Amniotic epithelial cell (primary cell): ENCODE measurements around the gene SLC4A8.

ENCODE experiments used
- DNase-seq: peaks from one replicate; pipeline ENCODE4 v3.0.0-alpha.2; 2010; ENCODE audit warnings: low read depth

Gene SLC4A8

DNA sequence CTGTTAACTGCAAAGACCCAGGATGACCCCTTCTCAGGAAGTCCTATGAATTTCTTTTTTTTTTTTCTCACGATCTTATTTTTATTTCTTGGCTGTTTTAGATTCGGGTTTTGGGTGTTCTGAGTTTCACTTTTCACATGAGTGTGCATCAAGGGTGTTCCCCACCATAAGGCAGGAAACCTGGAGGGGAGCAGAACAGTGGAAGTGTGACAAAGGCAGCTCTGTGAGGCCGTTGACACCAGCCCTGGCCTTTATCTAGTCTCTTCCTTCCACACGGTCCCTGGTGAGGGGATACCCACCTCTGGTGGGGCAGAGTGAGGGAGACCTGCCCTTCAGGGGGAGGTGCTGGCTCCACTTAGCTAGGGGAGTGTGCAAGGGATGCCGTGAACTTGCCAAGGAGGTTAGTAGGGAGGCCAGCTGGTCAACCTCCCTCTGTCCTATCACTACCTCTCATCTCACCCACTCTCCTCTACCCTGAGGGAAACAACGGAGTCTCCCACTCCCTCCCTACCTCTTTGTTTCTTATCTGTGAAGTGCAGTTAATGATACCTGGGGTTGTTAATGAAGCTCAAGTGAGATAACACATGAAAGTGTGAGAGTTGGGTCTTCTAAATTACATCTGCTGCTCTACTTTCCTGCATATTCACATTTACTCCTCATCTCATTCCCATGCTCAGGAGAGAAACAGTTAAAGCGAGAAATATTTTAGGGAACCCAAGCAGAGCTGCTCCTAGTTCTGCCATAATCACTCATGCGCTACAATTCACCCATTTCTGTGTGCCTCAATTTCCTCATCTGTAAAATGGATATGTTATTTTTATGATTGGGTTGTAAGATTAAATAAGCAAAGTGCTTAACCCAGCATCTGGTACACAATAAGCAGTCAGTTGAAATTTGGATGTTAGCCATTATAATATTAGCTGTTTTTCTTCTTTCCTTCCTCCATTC lies 29.1 kb upstream of the SLC4A8 start:
- no peak for DNase-seq

- no peak for DNase-seq
Observed at GRCh38 chr12:51397670-51398069, 27.0 kb upstream of the SLC4A8 start.

DNA sequence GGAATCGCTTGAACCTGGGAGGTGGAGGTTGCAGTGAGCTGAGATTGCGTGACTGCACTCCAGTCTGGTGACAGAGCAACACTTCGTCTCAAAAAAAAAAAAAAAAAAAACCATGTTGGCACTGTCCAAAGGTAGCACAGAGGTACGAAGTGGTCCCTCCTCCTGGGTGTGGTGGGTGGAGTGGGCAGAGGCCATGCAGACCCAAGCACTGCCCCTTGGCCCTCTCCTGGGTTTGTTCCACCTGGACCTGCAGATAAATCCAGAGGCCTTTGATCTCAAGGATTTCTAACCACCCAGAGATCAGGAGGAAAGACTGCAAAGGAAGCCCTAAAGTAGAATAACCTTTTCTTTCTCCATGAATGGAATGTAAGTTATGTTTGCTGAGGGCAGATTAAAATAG lies 24.7 kb upstream of the SLC4A8 start:
- DNase-seq: no peak

DNA sequence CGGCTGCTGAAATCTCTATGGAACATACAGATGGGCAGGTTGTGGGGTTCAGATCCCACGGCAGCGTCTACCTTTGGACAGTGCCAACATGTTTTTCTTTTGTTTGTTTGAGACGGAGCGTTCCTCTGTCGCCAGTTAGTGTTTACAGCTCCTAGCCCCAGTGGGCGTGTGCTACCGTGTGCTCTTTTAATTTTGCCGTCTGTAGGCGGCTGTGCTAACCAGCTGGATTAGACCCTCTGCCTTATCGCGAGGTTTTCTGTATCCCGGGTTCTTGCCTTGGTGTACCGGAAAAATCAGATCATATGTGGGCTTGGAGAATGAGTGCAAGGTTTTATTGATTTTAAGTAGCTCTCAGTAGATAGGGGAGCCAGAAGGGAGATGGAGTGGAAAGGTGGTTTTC lies 23.6 kb upstream of the SLC4A8 start:
- DNase-seq: no peak

GRCh38 chr12:51401486-51401885 lies 23.1 kb upstream of the SLC4A8 start:
- no peak for DNase-seq

GRCh38 chr12:51401900-51402299 lies 22.7 kb upstream of the SLC4A8 start:
- DNase-seq: peak; percentile 68

DNA sequence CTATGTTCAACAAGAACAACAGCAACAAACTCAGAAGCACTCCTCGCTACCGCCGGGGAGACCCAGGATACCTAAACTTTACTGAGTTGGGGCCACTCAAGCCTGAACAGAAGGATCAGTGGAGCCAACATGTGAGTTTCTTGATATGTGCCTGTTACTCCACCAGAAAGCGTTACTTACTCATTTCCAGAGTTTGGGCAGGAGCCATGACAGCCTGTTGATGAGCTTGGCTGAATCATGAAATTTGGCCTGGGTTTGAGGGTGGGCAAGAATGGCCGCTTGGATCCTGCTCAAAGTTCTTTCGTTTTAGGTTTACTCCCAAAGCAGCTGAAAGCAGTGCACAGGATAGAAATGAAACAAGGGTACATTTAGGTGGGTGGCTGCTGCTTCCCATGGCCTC lies 21.5 kb upstream of the SLC4A8 start:
- DNase-seq: no peak

GRCh38 chr12:51403681-51404136 lies 20.9 kb upstream of the SLC4A8 start:
- DNase-seq: no peak

- no peak for DNase-seq
Observed at GRCh38 chr12:51404627-51405026, 20.0 kb upstream of the SLC4A8 start.

DNA sequence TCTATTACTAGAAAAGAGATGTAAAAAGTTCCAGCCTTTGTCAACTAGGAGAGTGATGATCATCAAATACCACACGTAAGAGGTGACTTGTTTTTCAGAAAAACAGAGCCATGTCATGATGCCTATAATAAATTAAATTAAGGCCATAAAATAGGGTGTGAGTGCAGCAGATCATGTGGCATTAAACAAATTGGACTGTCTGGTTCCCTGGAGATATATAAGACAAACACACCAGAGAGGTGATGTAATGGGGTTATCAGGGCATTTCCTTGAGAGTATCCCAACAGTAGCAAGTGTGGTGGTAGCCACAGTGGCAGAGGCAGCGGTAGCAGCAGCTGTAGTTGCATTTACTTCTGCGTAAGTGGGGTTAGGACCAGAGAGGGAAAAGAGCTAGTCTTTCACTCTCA lies 18.8 kb upstream of the SLC4A8 start:
- DNase-seq: no peak

DNA sequence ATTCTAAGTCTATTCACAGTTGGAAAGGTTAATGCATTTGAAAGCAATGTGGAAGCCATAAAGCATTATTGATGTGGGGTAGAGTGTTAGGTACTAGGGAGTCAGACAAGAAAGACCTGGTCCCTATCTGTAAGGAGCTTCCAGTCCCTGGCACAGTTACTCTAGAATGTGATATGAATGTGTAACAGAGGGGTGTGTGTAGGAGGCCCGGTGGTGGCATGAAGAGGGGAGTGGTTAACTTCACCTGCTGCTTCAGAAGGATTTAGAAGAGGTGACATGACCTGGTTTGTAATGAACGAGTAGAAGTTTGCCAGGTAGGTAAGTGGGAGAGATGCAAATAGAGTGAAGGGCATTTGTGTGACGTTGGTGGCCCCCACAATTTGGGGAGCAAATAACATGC lies 18.3 kb upstream of the SLC4A8 start:
- no peak for DNase-seq

GRCh38 chr12:51406859-51407258 lies 17.8 kb upstream of the SLC4A8 start:
- no peak for DNase-seq

DNA sequence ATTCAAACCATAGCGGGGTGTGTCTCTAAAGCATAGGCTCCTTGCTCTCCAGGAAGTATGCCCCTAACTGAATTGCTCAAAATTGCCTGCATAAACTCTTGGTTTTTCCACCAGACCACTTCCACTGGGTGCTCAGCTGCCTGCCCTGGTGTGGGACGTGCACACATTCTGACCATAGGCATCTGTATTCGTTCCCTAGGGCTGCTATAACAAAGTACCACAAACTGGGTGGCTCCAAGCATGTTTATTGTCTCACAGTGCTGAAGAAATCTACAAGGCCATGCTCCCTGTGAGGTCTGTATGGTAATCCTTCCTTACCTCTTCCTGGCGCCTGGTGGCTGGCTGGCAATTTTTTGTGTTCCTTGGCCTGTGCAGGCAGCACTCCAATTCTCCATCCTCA lies 17.0 kb upstream of the SLC4A8 start:
- DNase-seq: peak; percentile 43

- DNase-seq: peak; percentile 84
Observed at GRCh38 chr12:51409846-51410245, 14.8 kb upstream of the SLC4A8 start.

GRCh38 chr12:51413149-51413548 lies 11.5 kb upstream of the SLC4A8 start:
- DNase-seq: no peak

- DNase-seq: no peak
Observed at GRCh38 chr12:51413791-51414190, 10.8 kb upstream of the SLC4A8 start.

- no peak for DNase-seq
Observed at GRCh38 chr12:51415931-51416330, 8.7 kb upstream of the SLC4A8 start.

- no peak for DNase-seq
Observed at GRCh38 chr12:51417826-51418225, 6.8 kb upstream of the SLC4A8 start.

DNA sequence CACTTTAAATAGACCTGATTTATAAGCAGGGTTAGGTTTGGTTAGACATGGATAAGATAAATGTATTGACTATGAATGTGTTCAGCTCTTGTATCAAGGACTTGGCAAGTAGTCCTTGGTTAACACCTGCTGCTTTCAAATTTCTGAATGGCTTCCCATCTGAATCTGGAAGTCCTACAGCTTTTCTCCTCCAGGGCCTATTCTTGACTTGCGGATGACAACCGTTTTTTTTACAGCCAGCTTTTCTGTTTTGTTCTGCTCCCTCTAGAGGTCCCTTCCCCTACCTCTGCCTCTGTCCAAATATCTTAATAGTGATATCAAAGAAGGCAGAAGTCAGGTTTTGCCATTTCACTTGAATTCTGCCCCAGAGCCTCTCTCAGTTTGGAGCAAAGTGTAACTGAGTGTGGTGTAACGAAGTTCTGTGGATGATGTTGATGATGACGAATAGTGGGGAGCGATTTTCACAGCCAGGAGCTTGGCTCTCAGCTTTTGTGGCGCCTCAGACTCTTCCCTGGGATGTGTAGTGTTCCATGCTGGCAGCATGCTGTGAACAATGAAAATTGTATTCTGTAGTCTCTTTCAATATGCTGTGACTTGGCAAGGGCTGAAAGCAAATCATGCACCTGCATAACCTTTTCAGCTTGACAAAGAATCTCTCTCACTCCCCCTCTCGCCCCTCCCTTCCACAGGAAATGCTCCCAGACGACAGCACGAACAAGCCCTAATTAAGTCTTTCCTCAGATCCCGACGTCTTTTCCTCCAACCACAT lies 5.0 kb upstream of the SLC4A8 start:
- no peak for DNase-seq

DNA sequence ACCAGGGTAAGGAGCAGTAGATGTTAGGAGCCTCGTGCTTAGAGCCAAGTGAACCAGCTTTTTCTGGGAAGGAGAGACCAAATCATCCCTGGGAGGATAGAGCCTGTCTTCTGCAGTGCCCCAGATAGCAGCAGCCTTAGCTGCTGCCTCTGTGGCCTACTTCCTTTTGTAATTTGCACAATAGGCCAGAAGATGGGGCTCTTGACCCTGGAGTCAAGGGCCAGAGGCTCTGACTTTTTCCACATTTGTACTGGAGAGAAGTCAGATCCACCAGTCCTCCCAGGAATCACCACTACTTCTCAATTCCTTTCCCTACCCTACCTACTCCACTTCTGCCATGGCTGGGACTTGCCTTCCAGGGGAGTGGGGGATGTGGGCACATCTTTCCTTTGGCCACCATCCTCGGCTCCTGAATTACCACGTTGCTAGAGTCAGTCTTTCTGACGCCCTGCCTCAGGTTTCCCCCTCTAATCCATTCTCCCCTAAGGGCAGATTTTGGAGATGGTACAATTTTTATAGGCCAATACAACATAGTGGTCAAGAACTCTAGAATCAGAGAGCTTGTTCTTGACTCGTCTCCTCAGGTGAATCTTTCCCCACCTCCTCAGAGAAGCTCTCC lies 3.3 kb upstream of the SLC4A8 start:
- DNase-seq: peak; percentile 67

DNA sequence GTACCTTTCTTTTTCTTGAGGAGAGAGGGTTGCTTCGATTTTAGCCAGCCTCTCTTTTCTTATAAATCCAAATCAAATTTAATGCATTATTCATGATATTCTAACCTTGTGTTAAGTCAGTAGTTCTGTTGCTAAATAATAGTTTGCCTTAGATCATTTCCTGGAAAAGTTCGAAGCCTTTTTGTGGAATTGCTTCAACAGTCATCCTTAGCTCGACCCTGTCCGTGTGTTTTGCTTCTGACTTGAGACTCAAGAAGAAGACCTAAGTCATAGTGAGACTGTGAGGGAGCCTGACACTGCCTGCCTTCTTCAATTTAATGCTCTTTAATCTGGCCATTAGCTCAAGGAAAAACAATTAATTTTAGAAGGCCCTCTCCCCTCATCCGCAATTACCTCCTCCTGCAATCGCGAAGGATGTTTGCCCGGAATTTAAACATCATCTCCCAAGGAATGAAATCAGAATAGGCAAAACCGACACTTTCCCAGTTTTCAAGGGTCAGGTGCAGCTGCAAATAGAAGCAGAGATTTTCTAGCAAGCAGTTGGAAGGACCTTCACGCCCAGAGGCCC lies 453 bp upstream of the SLC4A8 start:
- no peak for DNase-seq

GRCh38 chr12:51428256-51428655 lies 3.6 kb downstream of the SLC4A8 start:
- no peak for DNase-seq
